Activated CD4-positive, alpha-beta T cell treated with anti-CD3 and anti-CD28 coated beads for 36 hours (primary cell): ENCODE results near the gene DNAL4. TPM values are rescaled to one million over a fixed set of nuclear protein-coding genes. Genes with fewer than 3 reads are reported as not detected.
A peak's percentile ranks its signal among the peaks of the same experiment; 100 is the strongest.

Source experiments
- ATAC-seq: fragments of 200-7000 bp; cut with Tn5 transposase; one replicate; pipeline ENCODE4 v1.10.0; 2021; ENCODE audit warnings: mild to moderate bottlenecking, moderate library complexity
- CTCF ChIA-PET: fragments of 350-600 bp; sonication (Branson Sonifier 250); formaldehyde crosslinking; loops from one replicate; lab custom pipeline; 2021; ENCODE audit warnings: antibody characterized with exemption; lab: Charles Lee
- POLR2A ChIA-PET: fragments of 350-600 bp; sonication (Branson Sonifier 250); formaldehyde crosslinking; loops from one replicate; lab custom pipeline; 2021; ENCODE audit warnings: antibody characterized with exemption, inconsistent platforms; lab: Charles Lee
- DNase-seq: peaks from one replicate; pipeline ENCODE4 v3.0.0-alpha.2; 2020
- H3K27ac Mint-ChIP-seq: one replicate; pipeline ENCODE4 v1.8.0; 2021; ENCODE audit warnings: mixed read lengths
- H3K27me3 Mint-ChIP-seq: one replicate; pipeline ENCODE4 v1.8.0; 2021; ENCODE audit warnings: mixed read lengths
- H3K36me3 Mint-ChIP-seq: one replicate; pipeline ENCODE4 v1.8.0; 2021; ENCODE audit warnings: low read depth, mixed read lengths
- H3K4me1 Mint-ChIP-seq: one replicate; pipeline ENCODE4 v1.8.0; 2021; ENCODE audit warnings: mixed read lengths
- H3K4me3 Mint-ChIP-seq: one replicate; pipeline ENCODE4 v1.8.0; 2021; ENCODE audit warnings: mild to moderate bottlenecking, moderate library complexity, mixed read lengths
- H3K9me3 Mint-ChIP-seq: one replicate; pipeline ENCODE4 v1.8.0; 2021; ENCODE audit warnings: low read depth, mixed read lengths
- intact Hi-C, 2 experiments: fragments of 100-400 bp; cut with DNase I in 1 of 2; cut with micrococcal nuclease in 1 of 2; formaldehyde crosslinking; loops; one replicate each; pipeline versions ENCODE4 v1.14.2 to v1.15.1; 2022 to 2024; cut with DNase I, micrococcal nuclease
- total RNA-seq, 2 experiments: library from RNA; stranded (reverse); gene quantifications; one replicate each; pipeline ENCODE4 v1.2.3, GENCODE V29; 2021

DNAL4 gene
- total RNA-seq, 2 experiments from 2014 or later, result 7.4 to 8.0 TPM

- H3K36me3 Mint-ChIP-seq, result peaks cover 73% of the 10 kb centered on the region
- H3K27me3 Mint-ChIP-seq, result no peaks in the 10 kb centered on the region
- no peaks in the 10 kb centered on the region for H3K9me3 Mint-ChIP-seq
- DNase-seq (no peak), ATAC-seq (no peak)
- ChIA-PET POLR2A (interaction anchor here (0.6 kb wide), 1 partner anchor 19 kb away, joined by 3 read pairs; no protein-coding TSS in a partner anchor), CTCF (interaction anchor here (1.1 kb wide), 1 partner anchor 14 kb away, joined by 4 read pairs; no protein-coding TSS in a partner anchor)
- no peak overlapping the region for H3K27ac Mint-ChIP-seq
- intact Hi-C loops, result loop anchor here in 1 of 2 experiments (2.0 kb wide), 1 partner anchor 25 kb away; no protein-coding TSS in a partner anchor
- H3K4me3 Mint-ChIP-seq, result no peak overlapping the region
- H3K4me1 Mint-ChIP-seq, result peaks cover 31% of the 10 kb centered on the region
Measured at GRCh38 chr22:38739300-38740055, 54.5 kb downstream of the DNAL4 start.

GRCh38 chr22:38738475-38739070 is 55.4 kb downstream of the DNAL4 start:
- DNase-seq (no peak), ATAC-seq (no peak)
- ChIA-PET POLR2A (interaction anchor here (0.9 to 1.1 kb wide), 2 partner anchors 13 to 14 kb away, joined by 3 read pairs; no protein-coding TSS in a partner anchor), CTCF (no interaction called here)
- H3K27me3 Mint-ChIP-seq, result no peaks in the 10 kb centered on the region
- peaks cover 34% of the 10 kb centered on the region for H3K4me1 Mint-ChIP-seq
- peaks cover 77% of the 10 kb centered on the region for H3K36me3 Mint-ChIP-seq
- H3K27ac Mint-ChIP-seq, result peak overlapping the region; percentile 64
- intact Hi-C loops, result no loop called here
- no peaks in the 10 kb centered on the region for H3K9me3 Mint-ChIP-seq
- no peak overlapping the region for H3K4me3 Mint-ChIP-seq

- Mint-ChIP-seq H3K27me3 (no peaks in the 10 kb centered on the region), H3K27ac (peak overlapping the region; percentile 80), H3K4me3 (no peak overlapping the region), H3K4me1 (peaks cover 37% of the 10 kb centered on the region), H3K9me3 (no peaks in the 10 kb centered on the region), H3K36me3 (peaks cover 71% of the 10 kb centered on the region)
- ATAC-seq, result no peak
- intact Hi-C loops, result no loop called here
- POLR2A ChIA-PET, result interaction anchor here (0.9 to 1.1 kb wide), 2 partner anchors 14 to 15 kb away, joined by 3 read pairs; no protein-coding TSS in a partner anchor
- CTCF ChIA-PET, result no interaction called here
- DNase-seq, result no peak
Measured at GRCh38 chr22:38737302-38738060, 56.5 kb downstream of the DNAL4 start.

- peaks cover 35% of the 10 kb centered on the region for H3K4me1 Mint-ChIP-seq
- ChIA-PET CTCF (interaction anchor here (0.7 to 4.5 kb wide), 2 partner anchors 13 to 15 kb away, joined by 3 to 34 read pairs; no protein-coding TSS in a partner anchor), POLR2A (interaction anchor here (0.6 to 2.2 kb wide), 3 partner anchors 12 to 293 kb away, joined by 3 to 8 read pairs (median 3); no protein-coding TSS in a partner anchor)
- ATAC-seq (peak; percentile 21), DNase-seq (peak; percentile 56)
- peaks cover 60% of the 10 kb centered on the region for H3K36me3 Mint-ChIP-seq
- no peak overlapping the region for H3K4me3 Mint-ChIP-seq
- peak overlapping the region; percentile 70 for H3K27ac Mint-ChIP-seq
- H3K27me3 Mint-ChIP-seq, result no peaks in the 10 kb centered on the region
- intact Hi-C loops, result no loop called here
- H3K9me3 Mint-ChIP-seq, result no peaks in the 10 kb centered on the region
Measured at GRCh38 chr22:38736257-38736570, 57.7 kb downstream of the DNAL4 start.

GRCh38 chr22:38735465-38736256 is 58.3 kb downstream of the DNAL4 start:
- no peaks in the 10 kb centered on the region for H3K9me3 Mint-ChIP-seq
- no peak overlapping the region for H3K4me3 Mint-ChIP-seq
- H3K36me3 Mint-ChIP-seq, result peaks cover 58% of the 10 kb centered on the region
- POLR2A ChIA-PET, result interaction anchor here (0.6 to 2.2 kb wide), 4 partner anchors 12 to 1220 kb away, joined by 3 to 8 read pairs (median 3); no protein-coding TSS in a partner anchor
- no peaks in the 10 kb centered on the region for H3K27me3 Mint-ChIP-seq
- CTCF ChIA-PET, result interaction anchor here (0.7 to 4.5 kb wide), 5 partner anchors 11 to 21 kb away, joined by 3 to 34 read pairs (median 3); no protein-coding TSS in a partner anchor
- H3K27ac Mint-ChIP-seq, result peak overlapping the region; percentile 70
- ATAC-seq, result peak; percentile 42
- peaks cover 35% of the 10 kb centered on the region for H3K4me1 Mint-ChIP-seq
- peak; percentile 50 for DNase-seq
- intact Hi-C loops, result no loop called here

- no peaks in the 10 kb centered on the region for H3K27me3 Mint-ChIP-seq
- intact Hi-C loops, result no loop called here
Measured at GRCh38 chr22:38735126-38735464, 58.8 kb downstream of the DNAL4 start.

GRCh38 chr22:38734421-38735100 is 59.4 kb downstream of the DNAL4 start:
- peak overlapping the region; percentile 73 for H3K27ac Mint-ChIP-seq
- ChIA-PET CTCF (interaction anchor here (0.9 to 4.5 kb wide), 4 partner anchors 8 to 29 kb away, joined by 4 to 34 read pairs (median 18); partner anchors contain the start of gene GTPBP1), POLR2A (interaction anchor here (0.6 to 2.2 kb wide), 3 partner anchors 11 to 1219 kb away, joined by 3 to 10 read pairs (median 8); no protein-coding TSS in a partner anchor)
- no peaks in the 10 kb centered on the region for H3K9me3 Mint-ChIP-seq
- no peaks in the 10 kb centered on the region for H3K27me3 Mint-ChIP-seq
- H3K4me1 Mint-ChIP-seq, result peaks cover 35% of the 10 kb centered on the region
- intact Hi-C loops, result no loop called here
- peak overlapping the region; percentile 33 for H3K4me3 Mint-ChIP-seq
- no peak for ATAC-seq
- H3K36me3 Mint-ChIP-seq, result peaks cover 59% of the 10 kb centered on the region
- no peak for DNase-seq

More at GRCh38 chr22:38735126-38735464, 58.8 kb downstream of the DNAL4 start:
- no peak overlapping the region for H3K4me3 Mint-ChIP-seq
- peaks cover 61% of the 10 kb centered on the region for H3K36me3 Mint-ChIP-seq
- H3K27ac Mint-ChIP-seq, result peak overlapping the region; percentile 70
- H3K9me3 Mint-ChIP-seq, result no peaks in the 10 kb centered on the region
- DNase-seq (no peak), ATAC-seq (no peak)
- peaks cover 35% of the 10 kb centered on the region for H3K4me1 Mint-ChIP-seq
- CTCF ChIA-PET, result interaction anchor here (0.7 to 4.5 kb wide), 4 partner anchors 12 to 20 kb away, joined by 3 to 34 read pairs (median 14); no protein-coding TSS in a partner anchor
- POLR2A ChIA-PET, result interaction anchor here (0.6 to 2.2 kb wide), 3 partner anchors 11 to 1219 kb away, joined by 3 to 8 read pairs (median 3); no protein-coding TSS in a partner anchor

- CTCF ChIA-PET, result interaction anchor here (0.7 to 4.5 kb wide), 8 partner anchors 9 to 125 kb away, joined by 3 to 34 read pairs (median 4); partner anchors contain the start of gene GTPBP1
- intact Hi-C loops, result no loop called here
Measured at GRCh38 chr22:38733724-38734381, 60.1 kb downstream of the DNAL4 start.

GRCh38 chr22:38733329-38733723 is 60.6 kb downstream of the DNAL4 start:
- ATAC-seq (peak; percentile 48), DNase-seq (peak; percentile 66)
- intact Hi-C loops, result no loop called here
- Mint-ChIP-seq H3K27ac (peak overlapping the region; percentile 73), H3K4me3 (no peak overlapping the region), H3K4me1 (peaks cover 35% of the 10 kb centered on the region), H3K9me3 (no peaks in the 10 kb centered on the region), H3K27me3 (no peaks in the 10 kb centered on the region), H3K36me3 (peaks cover 60% of the 10 kb centered on the region)
- POLR2A ChIA-PET, result interaction anchor here (0.6 to 1.2 kb wide), 2 partner anchors 17 to 19 kb away, joined by 5 to 10 read pairs; no protein-coding TSS in a partner anchor
- CTCF ChIA-PET, result interaction anchor here (0.6 to 4.5 kb wide), 8 partner anchors 9 to 658 kb away, joined by 3 to 34 read pairs (median 5); no protein-coding TSS in a partner anchor

More at GRCh38 chr22:38733724-38734381, 60.1 kb downstream of the DNAL4 start:
- ATAC-seq, result peak; percentile 10
- peak overlapping the region; percentile 73 for H3K27ac Mint-ChIP-seq
- no peak for DNase-seq
- H3K27me3 Mint-ChIP-seq, result no peaks in the 10 kb centered on the region
- peaks cover 35% of the 10 kb centered on the region for H3K4me1 Mint-ChIP-seq
- POLR2A ChIA-PET, result interaction anchor here (1.2 to 2.2 kb wide), 2 partner anchors 10 to 18 kb away, joined by 8 to 10 read pairs; no protein-coding TSS in a partner anchor
- peaks cover 60% of the 10 kb centered on the region for H3K36me3 Mint-ChIP-seq
- H3K9me3 Mint-ChIP-seq, result no peaks in the 10 kb centered on the region
- no peak overlapping the region for H3K4me3 Mint-ChIP-seq
